Heart left ventricle (tissue), 13 donors: ENCODE results near the gene GAB2.

Experiments used
- CTCF ChIP-seq, 12 donors: fragments of 200-600 bp; sonication (generic) in 4 of 12; IDR thresholded peaks; one replicate each; pipeline versions ENCODE4 v1.5.0 to v1.8.0; 2018 to 2022; ENCODE audit warnings: antibody characterized with exemption in 12 of 12, mild to moderate bottlenecking in 5 of 12
- POLR2A ChIP-seq, 2 donors: fragments of 450-650 bp; IDR thresholded peaks; one replicate each; pipeline ENCODE4 v1.6.1; 2017; ENCODE audit warnings: antibody characterized with exemption in 2 of 2, mild to moderate bottlenecking in 2 of 2, moderate library complexity in 2 of 2
- donor health status: ischemic (EF 13 %, LVEDD 7.1; RV severe dilation, severe dysfunction).
- donor health status: DM: no; HTN: yes; CAD: no.
- donor health status: DM: no; HTN: no; CAD: no.
- donor health status: ischemic (EF 25% LVEDD 6.9; RV normal size, moderate dysfunction).
- donor health status: ischemic (EF 25% LVEDD 5.7; RV mildly dilated, moderate dysfunction).
- donor health status: ischemic (EF 35%, LVEDD 5.7; RV mildly dilated, moderate dysfunction).
- donor health status: nonischemic (EF 11% LVEDD 7.7; RV severe dilation, severe dysfunction).
- donor health status: DM: yes; HTN: yes; CAD: no.
- donor health status: PGD.
- donor health status: ischemic (EF 29% LVEDD 5.4; RV normal size, mild dysfunction).
- donor health status: nonischemic (EF 23%, LVEDD 6.1; RV moderate dilation, normal function).

- TF ChIP-seq CTCF (IDR thresholded peaks at IDR 0.05) = no peak
- no peak for TF ChIP-seq POLR2A (IDR thresholded peaks at IDR 0.05)
These were observed 32.4 kb downstream of the GAB2 start for GRCh38 chr11:78385205-78385604.
